Brain microvascular endothelial cell (primary cell): ENCODE data around the gene SSBP2.

Source experiments
- DNase-seq: peaks from one replicate; pipeline ENCODE4 v3.0.0-alpha.2; 2020
- H3K27ac ChIP-seq: fragments of 250-450 bp; sonication (Bioruptor Pico); 2 replicates; pipeline ENCODE4 v1.5.1; 2020; ENCODE audit warnings: mild to moderate bottlenecking, moderate library complexity
- H3K27me3 ChIP-seq: fragments of 250-450 bp; sonication (Bioruptor Pico); replicated peaks from 2 replicates; pipeline ENCODE4 v1.5.1; 2020; ENCODE audit warnings: mild to moderate bottlenecking
- H3K36me3 ChIP-seq: fragments of 250-450 bp; sonication (Bioruptor Pico); replicated peaks from 2 replicates; pipeline ENCODE4 v1.5.1; 2020; ENCODE audit warnings: mild to moderate bottlenecking
- H3K4me3 ChIP-seq: 2 replicates; pipeline ENCODE4 v1.5.1; 2011; ENCODE audit warnings: low read depth, mild to moderate bottlenecking, control low read depth, low read length, moderate library complexity
- CTCF ChIP-seq: IDR thresholded peaks from 2 replicates; pipeline ENCODE4 v1.5.1; 2011; ENCODE audit warnings: low read depth, mild to moderate bottlenecking, moderate library complexity, low read length, control low read depth, inconsistent platforms; ENCODE audit errors: missing control alignments
- in situ Hi-C: cut with HindIII; loops from 2 replicates; pipeline ENCODE4 v1.10.0; 2017; ENCODE audit warnings: low sequenced_read_pairs, low pct_ligation_motif_present

Gene SSBP2

GRCh38 chr5:81555865-81556264, 195.0 kb downstream of the SSBP2 start:
- Histone ChIP-seq H3K4me3 (no peak overlapping the region), H3K27ac (no peak overlapping the region), H3K27me3 (no peaks in the 10 kb centered on the region), H3K36me3 (no peaks in the 10 kb centered on the region)
- DNase-seq, result no peak
- no peak for TF ChIP-seq CTCF
- in situ Hi-C loops, result no loop called here

- in situ Hi-C loops, result no loop called here
- DNase-seq, result no peak
- H3K4me3 ChIP-seq, result no peak overlapping the region
- no peaks in the 10 kb centered on the region for H3K36me3 ChIP-seq
- H3K27me3 ChIP-seq, result no peaks in the 10 kb centered on the region
- H3K27ac ChIP-seq, result no peak overlapping the region
- no peak for TF ChIP-seq CTCF
These were observed 196.2 kb downstream of the SSBP2 start for GRCh38 chr5:81554647-81555046.

- no peak for DNase-seq
- Histone ChIP-seq H3K27ac (no peak overlapping the region), H3K4me3 (no peak overlapping the region), H3K36me3 (no peaks in the 10 kb centered on the region), H3K27me3 (no peaks in the 10 kb centered on the region)
- no peak for TF ChIP-seq CTCF
- in situ Hi-C loops, result no loop called here
These were observed 197.2 kb downstream of the SSBP2 start for GRCh38 chr5:81553567-81554212.

- in situ Hi-C loops, result no loop called here
- Histone ChIP-seq H3K27ac (no peak overlapping the region), H3K4me3 (no peak overlapping the region), H3K27me3 (no peaks in the 10 kb centered on the region), H3K36me3 (no peaks in the 10 kb centered on the region)
- TF ChIP-seq CTCF, result no peak
- peak; percentile 2 for DNase-seq
These were observed 197.9 kb downstream of the SSBP2 start for GRCh38 chr5:81552852-81553566.

- DNase-seq, result no peak
- H3K27ac ChIP-seq, result no peak overlapping the region
- TF ChIP-seq CTCF, result no peak
These were observed 201.8 kb downstream of the SSBP2 start for GRCh38 chr5:81549123-81549522.

GRCh38 chr5:81547001-81547400, 203.9 kb downstream of the SSBP2 start:
- in situ Hi-C loops, result no loop called here
- H3K27me3 ChIP-seq, result no peaks in the 10 kb centered on the region

More at GRCh38 chr5:81549123-81549522, 201.8 kb downstream of the SSBP2 start:
- in situ Hi-C loops, result no loop called here
- no peaks in the 10 kb centered on the region for H3K36me3 ChIP-seq
- no peaks in the 10 kb centered on the region for H3K27me3 ChIP-seq
- H3K4me3 ChIP-seq, result no peak overlapping the region

More at GRCh38 chr5:81547001-81547400, 203.9 kb downstream of the SSBP2 start:
- H3K36me3 ChIP-seq, result no peaks in the 10 kb centered on the region
- DNase-seq, result no peak
- H3K27ac ChIP-seq, result no peak overlapping the region
- H3K4me3 ChIP-seq, result no peak overlapping the region
- no peak for TF ChIP-seq CTCF
